SU-DHL-6 (cell line): ENCODE data around the gene MMEL1.

Source experiments
- EZH2phosphoT487 ChIP-seq: fragments of 200-600 bp; sonication (generic), shearing (Covaris generic); conservative IDR thresholded peaks from 2 replicates; pipeline ENCODE4 v1.6.1; 2018; ENCODE audit warnings: mild to moderate bottlenecking, antibody characterized with exemption, low read length, moderate library complexity, mixed read lengths
- TF ChIP-seq, protein P1 (sequence below): fragments of 200-600 bp; sonication (generic); IDR thresholded peaks from one replicate; pipeline ENCODE4 v1.5.1; 2017; ENCODE audit warnings: antibody characterized with exemption, mild to moderate bottlenecking, low read length, moderate library complexity; ENCODE audit not compliant: insufficient read depth, poor library complexity, severe bottlenecking

DNA sequence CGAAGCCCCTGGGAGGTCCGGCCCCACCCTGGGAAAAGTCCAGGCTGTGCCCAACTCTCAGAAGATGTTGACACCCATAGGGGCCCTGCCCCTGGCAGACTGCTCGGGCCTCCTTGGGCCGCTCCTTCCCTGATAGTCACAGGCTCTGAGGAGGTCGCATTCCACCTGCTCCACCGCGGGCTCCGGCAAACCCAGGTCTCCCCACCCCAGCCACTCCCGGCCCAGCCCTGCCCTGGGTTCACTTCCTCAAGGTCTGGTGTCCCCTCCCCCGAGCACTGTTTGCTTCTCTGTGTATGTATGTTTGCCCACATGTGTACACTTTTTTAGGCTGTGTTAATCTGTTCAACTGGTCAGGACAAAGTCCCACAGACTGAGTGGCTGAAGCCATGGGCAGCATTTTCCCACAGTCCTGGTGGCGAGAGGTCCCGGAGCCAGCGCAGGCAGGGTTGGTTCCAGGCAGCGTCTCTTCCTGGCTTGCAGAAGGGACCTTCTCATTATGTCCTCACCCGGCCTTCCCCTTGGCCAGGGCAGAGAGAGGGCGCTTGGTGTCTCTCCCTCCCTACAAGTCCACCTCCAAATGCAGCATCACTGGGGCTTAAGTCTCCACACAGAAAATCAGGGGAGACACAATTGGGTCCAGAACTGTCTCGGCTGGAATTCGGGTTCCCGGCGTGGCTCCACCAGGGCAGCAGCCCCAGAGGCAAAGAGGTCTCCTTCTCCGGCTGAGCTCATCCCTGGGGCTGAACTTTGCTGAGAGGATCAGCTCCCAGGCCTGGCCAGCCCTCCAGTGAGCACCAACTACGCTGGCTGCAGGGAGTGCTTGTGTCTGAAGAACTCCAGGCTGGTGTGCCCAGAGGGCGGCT lies 56.8 kb downstream of the MMEL1 start:
- TF ChIP-seq, protein P1, sequence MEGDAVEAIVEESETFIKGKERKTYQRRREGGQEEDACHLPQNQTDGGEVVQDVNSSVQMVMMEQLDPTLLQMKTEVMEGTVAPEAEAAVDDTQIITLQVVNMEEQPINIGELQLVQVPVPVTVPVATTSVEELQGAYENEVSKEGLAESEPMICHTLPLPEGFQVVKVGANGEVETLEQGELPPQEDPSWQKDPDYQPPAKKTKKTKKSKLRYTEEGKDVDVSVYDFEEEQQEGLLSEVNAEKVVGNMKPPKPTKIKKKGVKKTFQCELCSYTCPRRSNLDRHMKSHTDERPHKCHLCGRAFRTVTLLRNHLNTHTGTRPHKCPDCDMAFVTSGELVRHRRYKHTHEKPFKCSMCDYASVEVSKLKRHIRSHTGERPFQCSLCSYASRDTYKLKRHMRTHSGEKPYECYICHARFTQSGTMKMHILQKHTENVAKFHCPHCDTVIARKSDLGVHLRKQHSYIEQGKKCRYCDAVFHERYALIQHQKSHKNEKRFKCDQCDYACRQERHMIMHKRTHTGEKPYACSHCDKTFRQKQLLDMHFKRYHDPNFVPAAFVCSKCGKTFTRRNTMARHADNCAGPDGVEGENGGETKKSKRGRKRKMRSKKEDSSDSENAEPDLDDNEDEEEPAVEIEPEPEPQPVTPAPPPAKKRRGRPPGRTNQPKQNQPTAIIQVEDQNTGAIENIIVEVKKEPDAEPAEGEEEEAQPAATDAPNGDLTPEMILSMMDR: no peak
- TF ChIP-seq EZH2phosphoT487: no peak
